ENCODE results near the gene PCTP. TPM values are rescaled to one million over a fixed set of nuclear protein-coding genes. Genes with fewer than 3 reads are reported as not detected.

Gene PCTP
- 21.3 TPM for total RNA-seq

GRCh38 chr17:55750750-55751657 lies at the start of gene PCTP:
PCTP (plus strand) TSS chr17:55751051; CDS start chr17:55751104, 53 bp downstream.

DNA sequence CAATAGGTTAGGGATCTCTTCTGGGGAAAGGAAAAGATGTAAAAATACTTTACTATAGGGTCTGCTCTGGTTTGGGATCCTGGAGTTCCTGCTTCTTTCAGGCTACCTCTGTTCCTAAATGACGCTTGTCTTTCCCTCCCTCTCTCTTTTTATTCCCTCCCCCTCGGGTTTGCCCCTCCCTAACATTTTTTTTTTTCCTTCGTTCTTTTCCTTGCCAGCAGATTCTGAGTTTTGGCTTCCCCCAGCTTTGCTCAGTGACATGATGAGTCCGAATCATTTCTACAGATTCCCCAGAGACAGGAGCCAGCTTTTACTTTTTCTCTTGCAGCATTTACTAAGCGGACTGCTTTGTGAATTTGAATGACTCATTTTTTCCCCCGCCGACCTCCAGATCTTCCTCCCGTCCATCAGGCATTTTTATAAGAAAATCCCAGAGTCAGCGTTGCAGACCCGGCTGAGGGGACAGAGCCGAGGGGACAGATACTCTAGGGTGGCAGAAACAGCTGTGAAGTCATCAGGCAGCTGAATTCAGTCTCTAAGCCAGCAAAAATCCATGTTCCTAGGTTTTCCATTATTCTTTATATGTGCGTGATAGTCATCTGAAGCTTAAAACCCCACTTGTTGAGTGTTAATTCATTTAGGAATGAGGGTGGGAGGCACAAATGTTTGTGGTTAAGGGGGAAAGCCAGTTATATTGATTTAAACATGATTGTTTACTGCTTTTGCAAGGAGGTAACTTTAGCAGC lies 27.9 kb upstream of the PCTP start, which contains the start of gene TMEM100:
TMEM100 (minus strand) TSS at position 123 of the 746 bp plus-strand sequence. CDS start 1,794 bp downstream, outside the sequence.

Other genes starting within 250 kb of the PCTP start
- gene SMIM36, start 239.6 kb upstream of the PCTP start, total RNA-seq = not detected
- gene TMEM100, start 28.2 kb upstream of the PCTP start, total RNA-seq = 25.9 TPM